Loucy (cell line): ENCODE measurements around the gene UNC13D.

Experiments used
- CTCF ChIP-seq: fragments of 200-600 bp; sonication (generic); conservative IDR thresholded peaks from 2 replicates; pipeline ENCODE4 v1.5.1; 2014; ENCODE audit warnings: mild to moderate bottlenecking, antibody characterized with exemption, low read length
- EZH2phosphoT487 ChIP-seq: fragments of 200-600 bp; IDR thresholded peaks from 2 replicates; pipeline ENCODE4 v1.6.1; 2018; ENCODE audit warnings: antibody characterized with exemption, mild to moderate bottlenecking, moderate library complexity, borderline replicate concordance

DNA sequence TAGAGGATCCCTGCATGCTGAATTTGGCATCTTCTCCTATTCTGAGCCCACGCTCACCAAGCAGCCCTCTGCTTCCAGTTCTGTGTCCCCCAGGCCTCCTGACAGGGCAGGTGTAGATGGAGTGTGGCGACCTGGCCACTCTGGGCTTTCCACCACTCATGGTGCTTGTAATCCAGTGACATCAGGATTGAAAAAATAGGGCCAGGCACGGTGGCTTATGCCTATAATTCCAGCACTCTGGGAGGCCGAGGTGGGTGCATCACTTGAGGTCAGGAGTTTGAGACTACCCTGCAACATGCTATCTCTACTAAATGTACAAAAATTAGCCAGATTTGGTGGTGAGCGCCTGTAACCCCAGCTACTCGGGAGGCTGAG is 30.2 kb downstream of the UNC13D start:
- TF ChIP-seq CTCF (no peak), EZH2phosphoT487 (no peak)
